Measurements from ENCODE around the gene ACOT11.

The ACOT11 gene

DNA sequence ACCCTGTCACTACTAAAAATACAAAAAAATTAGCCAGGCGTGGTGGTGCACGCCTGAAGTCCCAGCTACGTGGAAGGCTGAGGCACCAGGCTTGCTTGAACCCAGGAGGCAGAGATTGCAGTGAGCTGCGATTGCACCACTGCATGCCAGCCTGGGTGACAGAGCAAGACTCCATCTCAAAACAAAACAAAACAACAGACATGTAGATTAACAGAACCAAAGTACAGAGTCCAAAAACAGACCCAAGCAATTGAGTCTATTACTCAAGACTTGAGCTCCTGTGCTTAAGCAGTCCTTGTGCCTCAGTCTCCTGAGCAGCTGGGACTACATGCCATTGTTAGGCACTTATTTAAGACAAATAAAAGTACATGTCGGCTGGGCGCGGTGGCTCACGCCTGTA lies 9.5 kb upstream of the ACOT11 start:
- TF ChIP-seq SP2 (tag by site-specific recombination; IDR thresholded peaks at IDR 0.05) (no peak), ZNF76 (tag by site-specific recombination; IDR thresholded peaks at IDR 0.05; ENCODE audit: borderline replicate concordance, low read depth) (no peak), ZNF23 (tag by site-specific recombination; IDR thresholded peaks at IDR 0.05; ENCODE audit: borderline replicate concordance) (no peak), YY2 (tag by site-specific recombination; IDR thresholded peaks at IDR 0.05) (no peak), ZNF302 (tag by site-specific recombination; IDR thresholded peaks at IDR 0.05; ENCODE audit: low read depth) (no peak), ZNF239 (tag by site-specific recombination; IDR thresholded peaks at IDR 0.05) (no peak), ZNF16 (tag by site-specific recombination; IDR thresholded peaks at IDR 0.05; ENCODE audit: low read depth) (no peak)
- TF ChIP-seq, protein P1, sequence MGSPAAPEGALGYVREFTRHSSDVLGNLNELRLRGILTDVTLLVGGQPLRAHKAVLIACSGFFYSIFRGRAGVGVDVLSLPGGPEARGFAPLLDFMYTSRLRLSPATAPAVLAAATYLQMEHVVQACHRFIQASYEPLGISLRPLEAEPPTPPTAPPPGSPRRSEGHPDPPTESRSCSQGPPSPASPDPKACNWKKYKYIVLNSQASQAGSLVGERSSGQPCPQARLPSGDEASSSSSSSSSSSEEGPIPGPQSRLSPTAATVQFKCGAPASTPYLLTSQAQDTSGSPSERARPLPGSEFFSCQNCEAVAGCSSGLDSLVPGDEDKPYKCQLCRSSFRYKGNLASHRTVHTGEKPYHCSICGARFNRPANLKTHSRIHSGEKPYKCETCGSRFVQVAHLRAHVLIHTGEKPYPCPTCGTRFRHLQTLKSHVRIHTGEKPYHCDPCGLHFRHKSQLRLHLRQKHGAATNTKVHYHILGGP (tag by site-specific recombination; IDR thresholded peaks at IDR 0.05) = no peak
- ChIA-PET CTCF (interaction anchor here (0.6 kb wide), 1 partner anchor 439 kb away, joined by 3 read pairs; no protein-coding TSS in a partner anchor), POLR2A (no interaction called here)

DNA sequence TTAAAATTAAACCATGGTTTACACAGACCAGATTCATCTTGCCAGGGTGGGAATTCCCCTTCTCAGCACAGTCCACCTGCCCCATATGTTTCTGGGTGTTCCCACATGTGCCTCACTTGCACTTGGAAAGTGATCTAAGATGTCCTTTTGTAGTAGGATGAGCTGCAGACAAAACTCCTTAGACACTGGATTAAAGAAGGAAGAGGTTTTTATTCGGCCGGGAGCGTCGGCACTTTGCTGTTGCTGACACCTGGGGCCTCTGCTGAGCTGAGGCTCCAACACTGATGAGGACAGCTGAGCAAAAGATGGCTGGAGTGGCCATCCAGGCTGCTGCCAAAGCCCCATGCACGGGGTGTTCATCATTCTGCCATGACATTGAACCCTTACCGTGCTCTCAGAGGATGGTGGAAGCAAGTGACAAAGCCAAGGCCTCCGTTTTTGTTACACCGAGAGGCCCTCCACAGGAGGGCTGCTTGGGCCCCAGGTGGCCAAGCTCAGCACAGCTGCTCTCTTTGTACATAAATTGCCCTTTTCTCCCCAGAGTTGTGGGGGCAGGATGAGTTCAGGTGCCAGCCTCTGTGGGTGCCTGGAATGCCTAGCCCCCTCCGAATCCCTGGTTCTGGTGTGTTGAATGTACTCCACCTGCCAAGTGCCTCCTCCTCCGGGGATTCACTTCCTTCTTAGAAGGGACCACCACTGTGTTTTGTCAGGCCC lies 7.3 kb upstream of the ACOT11 start:
- H3K9me3 ChIP-seq (ENCODE audit: control insufficient read depth, insufficient read depth, low read depth, low read length) = no peaks in the 10 kb centered on the region
- H3K36me3 ChIP-seq (ENCODE audit: control insufficient read depth in 2 of 2, insufficient read depth in 1 of 2, low read length in 2 of 2) = no peaks in the 10 kb centered on the region
- ChIA-PET CTCF (interaction anchor here (0.7 kb wide), 1 partner anchor 8 kb away, joined by 3 read pairs; no protein-coding TSS in a partner anchor), POLR2A (no interaction called here)
- TF ChIP-seq ZFHX2 (tag by site-specific recombination; conservative IDR thresholded peaks at IDR 0.05) = no peak
- TF ChIP-seq ZNF621 (tag by site-specific recombination; IDR thresholded peaks at IDR 0.05) = no peak
- TF ChIP-seq, protein P2, sequence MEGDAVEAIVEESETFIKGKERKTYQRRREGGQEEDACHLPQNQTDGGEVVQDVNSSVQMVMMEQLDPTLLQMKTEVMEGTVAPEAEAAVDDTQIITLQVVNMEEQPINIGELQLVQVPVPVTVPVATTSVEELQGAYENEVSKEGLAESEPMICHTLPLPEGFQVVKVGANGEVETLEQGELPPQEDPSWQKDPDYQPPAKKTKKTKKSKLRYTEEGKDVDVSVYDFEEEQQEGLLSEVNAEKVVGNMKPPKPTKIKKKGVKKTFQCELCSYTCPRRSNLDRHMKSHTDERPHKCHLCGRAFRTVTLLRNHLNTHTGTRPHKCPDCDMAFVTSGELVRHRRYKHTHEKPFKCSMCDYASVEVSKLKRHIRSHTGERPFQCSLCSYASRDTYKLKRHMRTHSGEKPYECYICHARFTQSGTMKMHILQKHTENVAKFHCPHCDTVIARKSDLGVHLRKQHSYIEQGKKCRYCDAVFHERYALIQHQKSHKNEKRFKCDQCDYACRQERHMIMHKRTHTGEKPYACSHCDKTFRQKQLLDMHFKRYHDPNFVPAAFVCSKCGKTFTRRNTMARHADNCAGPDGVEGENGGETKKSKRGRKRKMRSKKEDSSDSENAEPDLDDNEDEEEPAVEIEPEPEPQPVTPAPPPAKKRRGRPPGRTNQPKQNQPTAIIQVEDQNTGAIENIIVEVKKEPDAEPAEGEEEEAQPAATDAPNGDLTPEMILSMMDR (tag by site-specific recombination; IDR thresholded peaks at IDR 0.05) = no peak
- TF ChIP-seq GFI1B (tag by site-specific recombination; IDR thresholded peaks at IDR 0.05) = no peak
- TF ChIP-seq, protein P3, sequence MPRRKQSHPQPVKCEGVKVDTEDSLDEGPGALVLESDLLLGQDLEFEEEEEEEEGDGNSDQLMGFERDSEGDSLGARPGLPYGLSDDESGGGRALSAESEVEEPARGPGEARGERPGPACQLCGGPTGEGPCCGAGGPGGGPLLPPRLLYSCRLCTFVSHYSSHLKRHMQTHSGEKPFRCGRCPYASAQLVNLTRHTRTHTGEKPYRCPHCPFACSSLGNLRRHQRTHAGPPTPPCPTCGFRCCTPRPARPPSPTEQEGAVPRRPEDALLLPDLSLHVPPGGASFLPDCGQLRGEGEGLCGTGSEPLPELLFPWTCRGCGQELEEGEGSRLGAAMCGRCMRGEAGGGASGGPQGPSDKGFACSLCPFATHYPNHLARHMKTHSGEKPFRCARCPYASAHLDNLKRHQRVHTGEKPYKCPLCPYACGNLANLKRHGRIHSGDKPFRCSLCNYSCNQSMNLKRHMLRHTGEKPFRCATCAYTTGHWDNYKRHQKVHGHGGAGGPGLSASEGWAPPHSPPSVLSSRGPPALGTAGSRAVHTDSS (tag by site-specific recombination; IDR thresholded peaks at IDR 0.05) = no peak
- TF ChIP-seq ZNF560 (tag by site-specific recombination; IDR thresholded peaks at IDR 0.05; ENCODE audit: borderline replicate concordance) = no peak
- TF ChIP-seq ZIC2 (tag by site-specific recombination; IDR thresholded peaks at IDR 0.05) = peak; percentile 44
- TF ChIP-seq SCRT2 (tag by site-specific recombination; IDR thresholded peaks at IDR 0.05) = 0 out of 2 replicates have a peak, but pooled peaks have one; percentile 30
- no peaks in the 10 kb centered on the region; the same call in 1 of the 2 replicates for H3K4me1 ChIP-seq (ENCODE audit: control insufficient read depth, insufficient read depth, low read length)
- no peak overlapping the region for H3K27ac ChIP-seq (ENCODE audit: extremely low read depth, low read depth, low read length)
- no peak overlapping the region for H3K4me3 ChIP-seq (ENCODE audit: low read depth, low read length)

More for the DNA sequence above, 9.5 kb upstream of the ACOT11 start:
- Histone ChIP-seq H3K36me3 (ENCODE audit: control insufficient read depth in 2 of 2, insufficient read depth in 1 of 2, low read length in 2 of 2) (no peaks in the 10 kb centered on the region), H3K4me3 (ENCODE audit: low read depth, low read length) (no peak overlapping the region), H3K4me1 (ENCODE audit: control insufficient read depth, insufficient read depth, low read length) (no peaks in the 10 kb centered on the region; the same call in 1 of the 2 replicates), H3K27ac (ENCODE audit: extremely low read depth, low read depth, low read length) (no peak overlapping the region), H3K9me3 (ENCODE audit: control insufficient read depth, insufficient read depth, low read depth, low read length) (no peaks in the 10 kb centered on the region)
